ENCODE results near the gene TFAP2D. TPM values are rescaled to one million over a fixed set of nuclear protein-coding genes. Genes with fewer than 3 reads are reported as not detected.

Gene TFAP2D
- total RNA-seq, 1 donor from 2014 or later, result not detected

GRCh38 chr6:50818020-50818419 is 104.7 kb downstream of the TFAP2D start:
- no peak for DNase-seq (ENCODE audit: low read depth in 2 of 2)

DNA sequence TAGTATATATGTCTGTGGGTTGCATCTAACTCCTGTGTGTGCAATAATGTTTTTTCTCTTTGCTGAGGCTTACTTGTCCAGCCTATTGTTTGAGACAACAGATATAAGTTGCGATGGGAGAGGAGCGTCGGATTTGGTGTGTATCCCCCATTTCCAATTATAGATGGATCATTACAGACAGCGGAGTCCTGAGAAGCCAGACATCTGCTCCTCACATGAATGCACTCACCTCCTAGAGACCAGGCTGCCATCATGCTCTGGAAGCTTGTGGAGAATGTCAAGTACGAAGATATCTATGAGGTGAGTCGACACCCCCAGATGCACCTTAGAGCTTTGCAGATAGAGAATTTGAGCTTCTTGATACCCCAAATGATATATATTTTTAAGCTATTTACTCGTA is 105.3 kb downstream of the TFAP2D start, which contains the start of gene TFAP2B:
Gene TFAP2B (plus strand): TSS at position 199 of the 400 bp plus-strand sequence. CDS start 21 bp downstream, at position 220.
- no peak for DNase-seq (ENCODE audit: low read depth in 2 of 2)

DNA sequence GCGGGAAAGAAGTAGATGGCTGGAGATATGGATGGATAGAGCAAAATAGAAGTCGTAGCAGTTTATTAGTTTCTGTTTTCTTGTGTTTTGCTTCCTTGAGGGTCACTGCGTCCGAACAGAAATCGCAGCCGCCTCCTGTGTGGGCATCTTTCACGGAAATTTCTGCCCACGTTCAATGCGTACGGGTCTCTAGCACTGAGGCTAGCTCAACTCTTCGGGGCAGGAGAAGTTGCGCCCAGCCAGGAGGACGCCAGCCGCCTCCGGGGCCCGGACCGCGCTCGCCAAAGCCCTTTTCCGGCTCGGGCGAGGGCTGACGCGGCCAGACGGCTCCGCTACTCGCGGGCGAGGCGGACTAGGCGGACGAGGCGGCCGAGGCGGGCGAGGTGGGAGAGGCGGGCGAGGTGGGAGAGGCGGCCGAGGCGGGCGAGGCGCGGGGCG is 106.2 kb downstream of the TFAP2D start:
- peak in 1 of 2 donors; percentile 8 for DNase-seq (ENCODE audit: low read depth in 2 of 2)

DNA sequence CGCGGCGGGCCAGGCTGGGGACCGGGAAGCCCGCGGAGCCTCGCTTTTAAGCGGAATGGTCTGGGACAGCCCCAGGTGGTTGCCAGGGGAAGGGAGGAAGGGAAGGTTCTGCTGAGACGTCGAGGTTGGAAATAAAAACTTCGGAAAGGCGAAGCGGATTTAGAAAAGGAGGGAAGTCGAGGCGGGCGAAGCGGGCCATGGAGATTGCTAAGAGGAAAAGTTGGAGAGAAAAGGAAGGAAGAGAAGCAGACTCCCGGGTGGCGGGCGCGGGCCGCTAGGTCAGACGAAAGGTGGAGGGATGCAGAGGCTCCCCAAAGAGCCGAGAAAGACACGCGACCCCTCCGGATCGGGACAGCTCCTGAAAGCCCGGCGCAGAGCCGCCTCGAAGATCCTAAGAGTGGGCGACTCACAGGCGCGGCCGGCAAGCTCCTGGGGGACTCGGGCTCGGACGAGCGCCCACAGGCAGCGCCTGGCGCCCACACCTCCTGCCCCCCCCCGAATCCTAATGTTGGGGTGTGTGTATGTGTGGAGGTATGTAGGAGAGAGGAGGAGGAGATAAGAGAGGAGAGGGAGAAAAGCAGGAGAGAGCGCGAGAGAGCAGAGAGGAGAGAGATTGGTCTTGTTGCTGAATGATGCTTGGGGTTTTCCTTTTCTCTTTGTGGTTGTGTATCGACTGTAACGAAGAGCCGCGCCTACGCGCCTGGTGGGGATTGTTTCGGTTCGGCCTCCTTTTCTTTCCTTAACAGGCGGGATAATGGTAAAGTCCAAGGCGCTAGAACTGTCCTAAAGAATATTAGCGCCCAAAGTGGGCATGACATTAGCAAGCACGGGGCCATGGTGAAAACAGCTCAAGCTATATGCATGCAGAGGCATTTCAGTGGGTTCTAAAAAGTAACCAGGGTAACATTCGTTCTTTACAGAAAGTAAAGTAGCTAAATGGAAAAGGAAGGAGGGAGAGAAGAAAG is 106.9 kb downstream of the TFAP2D start:
- no peak for DNase-seq (ENCODE audit: low read depth in 2 of 2)

DNA sequence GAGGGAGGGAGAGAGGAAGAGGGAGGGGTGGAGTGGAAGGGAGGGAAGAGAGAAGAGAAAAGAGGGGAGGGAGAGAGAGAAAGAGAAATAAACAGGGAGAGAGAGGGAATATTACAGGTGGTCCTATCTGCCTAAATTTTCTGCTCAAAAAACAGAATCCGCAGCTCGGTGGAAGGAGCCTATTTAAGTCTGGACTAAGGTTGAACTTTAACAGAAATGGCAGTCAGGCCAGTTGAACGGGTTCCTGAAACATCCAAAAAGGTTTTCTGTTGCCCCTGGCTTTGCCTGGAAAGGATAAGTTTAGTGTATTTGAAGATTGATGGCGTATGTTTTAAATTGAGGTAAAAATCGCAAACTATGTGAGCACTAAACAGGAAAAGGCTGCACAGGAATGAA is 107.5 kb downstream of the TFAP2D start:
- DNase-seq (ENCODE audit: low read depth in 2 of 2), result no peak

- no peak for DNase-seq (ENCODE audit: low read depth in 2 of 2)
These were observed 108.2 kb downstream of the TFAP2D start for GRCh38 chr6:50821441-50822077.

GRCh38 chr6:50822078-50822476 is 108.8 kb downstream of the TFAP2D start:
- DNase-seq (ENCODE audit: low read depth in 2 of 2), result no peak

Other genes with a start within 250 kb of the TFAP2D start
- not detected in 2 replicates for gene TFAP2B, start 105.3 kb downstream of the TFAP2D start, total RNA-seq

Measured in dermis microvascular lymphatic vessel endothelial cell (primary cell).